RWPE2 (cell line): ENCODE results near the gene CDH4.

Experiments used
- ATAC-seq: fragments of 200-7000 bp; cut with Tn5 transposase; 3 replicates; pipeline ENCODE4 v1.9.1; 2021; ENCODE audit warnings: low read depth
- DNase-seq: peaks from one replicate; pipeline ENCODE4 v3.0.0-alpha.2; 2020; ENCODE audit warnings: low spot score
- H3K27ac ChIP-seq: fragments of 450-650 bp; 2 replicates; pipeline ENCODE4 v1.5.1; 2017; ENCODE audit warnings: mild to moderate bottlenecking; ENCODE audit not compliant: poor library complexity, severe bottlenecking
- H3K27me3 ChIP-seq: fragments of 250-450 bp; sonication (Bioruptor Pico); 2 replicates; pipeline ENCODE4 v1.5.1; 2021; ENCODE audit warnings: mild to moderate bottlenecking, moderate library complexity; ENCODE audit not compliant: insufficient read depth, poor library complexity, severe bottlenecking
- H3K36me3 ChIP-seq: fragments of 250-450 bp; sonication (Bioruptor Pico); 2 replicates; pipeline ENCODE4 v1.5.1; 2020; ENCODE audit warnings: low read depth, mild to moderate bottlenecking, moderate library complexity
- H3K4me1 ChIP-seq: fragments of 250-450 bp; sonication (Bioruptor Pico); 2 replicates; pipeline ENCODE4 v1.5.1; 2021; ENCODE audit warnings: mild to moderate bottlenecking, moderate library complexity; ENCODE audit not compliant: insufficient read depth, poor library complexity, severe bottlenecking
- H3K4me3 ChIP-seq: fragments of 250-450 bp; sonication (Bioruptor Pico); 2 replicates; pipeline ENCODE4 v1.5.1; 2021; ENCODE audit warnings: mild to moderate bottlenecking, moderate library complexity; ENCODE audit not compliant: severe bottlenecking
- H3K9me3 ChIP-seq: fragments of 250-450 bp; sonication (Bioruptor Pico); 2 replicates; pipeline ENCODE4 v1.5.1; 2021; ENCODE audit warnings: mild to moderate bottlenecking, moderate library complexity; ENCODE audit not compliant: severe bottlenecking
- TF ChIP-seq, protein P1 (sequence below): fragments of 450-650 bp; IDR thresholded peaks from one replicate; pipeline ENCODE4 v1.5.1; 2017; ENCODE audit warnings: mild to moderate bottlenecking, moderate library complexity; ENCODE audit not compliant: poor library complexity, severe bottlenecking

The CDH4 gene

DNA sequence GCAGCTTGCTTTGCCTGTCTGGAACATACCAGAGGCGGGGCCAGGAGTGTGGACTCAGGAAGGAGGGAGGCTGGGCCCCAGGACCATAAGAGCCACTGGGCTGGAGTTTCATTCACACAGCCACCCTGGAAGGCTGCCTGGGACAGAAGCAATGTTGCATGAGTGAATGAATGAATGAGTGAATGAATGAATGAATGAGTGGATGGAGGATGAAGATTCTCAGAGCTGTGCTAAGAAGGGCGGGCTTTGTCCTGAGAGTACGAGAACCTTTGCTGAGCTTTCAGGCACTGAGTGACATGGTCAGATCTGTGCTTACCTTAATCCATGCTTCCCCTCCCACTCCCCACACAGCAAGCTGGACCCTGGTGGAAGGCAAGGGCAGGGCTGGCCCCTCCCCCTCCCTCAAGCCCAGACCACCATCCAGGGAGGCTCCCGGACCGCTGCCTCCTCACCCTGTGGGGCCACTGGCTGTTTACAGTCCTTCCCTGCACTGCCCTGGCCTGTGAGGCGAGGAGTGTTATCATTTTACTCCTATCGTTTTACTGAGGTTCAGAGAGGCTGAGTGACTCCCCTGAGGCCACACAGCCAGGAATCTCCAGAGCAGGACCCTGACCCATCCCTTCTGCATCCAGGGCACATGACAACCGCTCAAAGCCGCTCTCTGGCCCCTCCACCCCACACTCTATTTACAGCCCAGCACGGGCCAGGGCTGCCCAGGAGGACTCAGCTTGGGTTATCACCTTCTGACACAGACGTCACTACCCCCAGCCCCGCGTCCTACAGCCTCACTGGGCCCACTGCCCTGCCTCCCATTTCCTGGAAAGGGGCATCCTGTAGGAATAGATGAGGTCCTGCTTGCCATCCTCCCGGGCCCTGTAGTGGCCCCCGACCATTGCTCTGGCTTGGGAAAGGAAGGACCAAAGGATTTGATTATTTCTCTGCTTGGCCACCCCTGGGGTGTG lies 543.9 kb downstream of the CDH4 start:
- no peak overlapping the region for H3K27ac ChIP-seq

DNA sequence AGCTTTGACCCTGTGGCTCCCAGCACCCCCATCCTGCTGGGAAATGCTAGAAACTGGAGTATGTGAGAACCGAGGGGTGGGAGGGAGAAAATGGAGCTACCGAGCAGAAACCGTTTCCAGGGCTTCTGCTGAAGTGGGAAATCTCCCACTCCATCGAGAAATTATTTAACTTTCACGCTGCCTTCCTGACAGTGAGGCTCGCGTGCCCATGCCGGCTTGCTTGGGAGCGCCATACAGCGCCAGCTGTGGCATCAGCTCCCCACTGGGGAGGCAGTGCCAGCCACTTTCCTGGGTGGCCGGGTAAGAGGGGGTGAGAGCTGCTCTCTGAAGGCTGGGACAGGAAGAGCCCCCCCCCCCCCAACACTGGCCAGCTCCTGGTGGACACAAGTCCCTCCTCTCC lies 544.7 kb downstream of the CDH4 start:
- no peak overlapping the region for H3K4me3 ChIP-seq
- TF ChIP-seq, protein P1, sequence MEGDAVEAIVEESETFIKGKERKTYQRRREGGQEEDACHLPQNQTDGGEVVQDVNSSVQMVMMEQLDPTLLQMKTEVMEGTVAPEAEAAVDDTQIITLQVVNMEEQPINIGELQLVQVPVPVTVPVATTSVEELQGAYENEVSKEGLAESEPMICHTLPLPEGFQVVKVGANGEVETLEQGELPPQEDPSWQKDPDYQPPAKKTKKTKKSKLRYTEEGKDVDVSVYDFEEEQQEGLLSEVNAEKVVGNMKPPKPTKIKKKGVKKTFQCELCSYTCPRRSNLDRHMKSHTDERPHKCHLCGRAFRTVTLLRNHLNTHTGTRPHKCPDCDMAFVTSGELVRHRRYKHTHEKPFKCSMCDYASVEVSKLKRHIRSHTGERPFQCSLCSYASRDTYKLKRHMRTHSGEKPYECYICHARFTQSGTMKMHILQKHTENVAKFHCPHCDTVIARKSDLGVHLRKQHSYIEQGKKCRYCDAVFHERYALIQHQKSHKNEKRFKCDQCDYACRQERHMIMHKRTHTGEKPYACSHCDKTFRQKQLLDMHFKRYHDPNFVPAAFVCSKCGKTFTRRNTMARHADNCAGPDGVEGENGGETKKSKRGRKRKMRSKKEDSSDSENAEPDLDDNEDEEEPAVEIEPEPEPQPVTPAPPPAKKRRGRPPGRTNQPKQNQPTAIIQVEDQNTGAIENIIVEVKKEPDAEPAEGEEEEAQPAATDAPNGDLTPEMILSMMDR: no peak
- H3K4me1 ChIP-seq: no peaks in the 10 kb centered on the region
- H3K9me3 ChIP-seq: no peaks in the 10 kb centered on the region
- H3K27ac ChIP-seq: no peak overlapping the region
- no peak for ATAC-seq
- H3K27me3 ChIP-seq: no peaks in the 10 kb centered on the region
- H3K36me3 ChIP-seq: no peaks in the 10 kb centered on the region
- DNase-seq: no peak

More for the DNA sequence above, 543.9 kb downstream of the CDH4 start:
- H3K9me3 ChIP-seq: no peaks in the 10 kb centered on the region
- DNase-seq (no peak), ATAC-seq (peak; percentile 40; the same call in 1 of the 3 replicates)
- TF ChIP-seq, protein P1: no peak
- no peaks in the 10 kb centered on the region for H3K4me1 ChIP-seq
- H3K36me3 ChIP-seq: no peaks in the 10 kb centered on the region
- no peaks in the 10 kb centered on the region for H3K27me3 ChIP-seq
- H3K4me3 ChIP-seq: no peak overlapping the region

DNA sequence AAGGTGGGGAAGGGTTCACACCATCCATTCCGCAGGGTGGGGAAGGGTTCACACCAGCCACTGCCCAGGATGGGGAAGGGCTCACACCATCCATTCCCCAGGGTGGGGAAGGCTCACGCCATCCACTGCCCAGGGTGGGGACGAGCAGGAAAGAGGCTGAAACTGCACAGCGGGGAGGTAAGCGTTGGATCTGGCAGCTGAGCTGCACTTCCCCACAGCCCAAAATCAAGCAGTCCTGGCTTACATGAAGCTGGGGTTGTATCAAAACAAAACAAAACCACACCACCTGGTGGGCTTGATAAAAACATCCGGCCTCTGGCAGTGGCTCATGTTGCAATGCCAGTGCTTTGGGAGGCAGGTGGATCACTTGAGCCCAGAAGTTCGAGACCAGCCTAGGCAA lies 545.1 kb downstream of the CDH4 start:
- Histone ChIP-seq H3K27me3 (no peaks in the 10 kb centered on the region), H3K4me1 (no peaks in the 10 kb centered on the region), H3K36me3 (no peaks in the 10 kb centered on the region), H3K27ac (no peak overlapping the region), H3K9me3 (no peaks in the 10 kb centered on the region), H3K4me3 (no peak overlapping the region)
- peak; percentile 10; the same call in 1 of the 3 replicates for ATAC-seq
- TF ChIP-seq, protein P1: no peak
- no peak for DNase-seq

DNA sequence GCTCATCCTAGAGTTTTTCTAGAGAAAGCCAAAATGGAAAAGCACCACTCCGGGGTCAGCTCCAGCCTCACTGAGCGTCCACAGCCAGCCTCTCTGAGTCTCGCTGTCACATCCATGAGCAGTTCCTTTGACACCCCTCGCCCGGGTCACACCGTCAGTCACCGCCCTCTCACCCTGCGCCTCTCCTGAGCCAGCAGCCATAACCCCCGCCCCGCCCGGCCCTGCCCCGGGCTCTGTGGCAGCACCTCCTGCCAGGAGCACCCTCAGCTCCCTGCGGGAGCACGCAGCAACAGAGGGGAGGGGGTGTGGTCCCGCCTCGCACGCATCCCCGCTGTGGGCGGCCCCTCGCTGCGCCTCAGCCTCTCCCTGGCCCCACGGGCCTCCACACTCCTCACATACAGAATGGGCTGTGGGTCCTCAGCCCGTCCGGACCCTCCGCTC lies 545.9 kb downstream of the CDH4 start:
- ATAC-seq (no peak), DNase-seq (no peak)
- no peaks in the 10 kb centered on the region for H3K9me3 ChIP-seq
- H3K27ac ChIP-seq: no peak overlapping the region
- TF ChIP-seq, protein P1: no peak
- H3K27me3 ChIP-seq: no peaks in the 10 kb centered on the region
- H3K4me1 ChIP-seq: no peaks in the 10 kb centered on the region
- no peak overlapping the region for H3K4me3 ChIP-seq
- H3K36me3 ChIP-seq: no peaks in the 10 kb centered on the region

DNA sequence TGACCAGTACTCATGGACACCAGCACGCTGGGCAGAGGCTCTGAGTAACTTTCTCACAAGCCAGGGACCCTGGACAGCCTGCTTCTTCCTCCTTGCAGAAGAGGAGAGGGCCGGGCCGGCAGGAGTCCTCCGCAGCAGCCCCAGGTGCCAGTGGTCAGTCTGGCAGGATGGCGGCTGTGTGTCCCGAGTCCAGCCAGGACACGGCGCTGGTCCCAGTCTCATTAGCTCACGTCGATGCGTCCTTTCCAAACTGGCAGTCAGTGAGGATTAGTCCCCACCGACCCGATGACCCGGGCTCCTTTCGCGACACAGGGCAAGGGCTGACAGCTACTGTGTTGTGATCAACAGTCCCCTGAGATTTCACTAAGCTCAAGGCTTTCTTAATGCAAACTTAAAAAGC lies 546.6 kb downstream of the CDH4 start:
- H3K4me3 ChIP-seq: no peak overlapping the region
- no peaks in the 10 kb centered on the region for H3K9me3 ChIP-seq
- H3K27me3 ChIP-seq: no peaks in the 10 kb centered on the region
- H3K4me1 ChIP-seq: no peaks in the 10 kb centered on the region
- H3K27ac ChIP-seq: no peak overlapping the region
- ATAC-seq (no peak), DNase-seq (no peak)
- TF ChIP-seq, protein P1: no peak
- H3K36me3 ChIP-seq: no peaks in the 10 kb centered on the region
